K562 (cell line): ENCODE measurements around the gene FUT6. TPM values are rescaled to one million over a fixed set of nuclear protein-coding genes. Genes with fewer than 3 reads are reported as not detected.

Experiments used
- ATAC-seq: fragments of 200-7000 bp; cut with Tn5 transposase; 3 replicates; pipeline ENCODE4 v1.9.1; 2020; ENCODE audit warnings: moderate library complexity
- BruUV-seq: library from RNA; stranded (reverse); fragments of 400-500 nt; replicated peaks from 2 replicates; lab custom pipeline; 2021; lab: Mats Ljungman, UMichigan
- CTCF ChIA-PET: fragments of 300-600 bp; formaldehyde crosslinking; extraction: SDS; loops from one replicate; lab custom pipeline; 2021; ENCODE audit warnings: low intra/inter-chr PET ratio; lab: Yijun Ruan, JAX
- POLR2A ChIA-PET: fragments of 300-600, 350-650 bp; sonication (Branson Sonifier 250); formaldehyde crosslinking; extraction: SDS; loops from one replicate; lab custom pipeline; 2021; ENCODE audit warnings: antibody characterized with exemption, inconsistent platforms; lab: Yijun Ruan, JAX
- DNase-seq, 4 experiments: peaks; one replicate each; pipeline versions ENCODE4 v3.0.0 to v3.0.0-alpha.2; 2011 to 2018; ENCODE audit warnings: low spot score in 3 of 4, mixed read lengths in 3 of 4; ENCODE audit errors: extremely low read depth in 1 of 4
- FAIRE-seq: peaks from 2 replicates; lab custom pipeline; 2011; peaks lifted over from hg19 to GRCh38; lab: Jason Lieb, UNC
- H2AFZ ChIP-seq: 2 replicates; pipeline ENCODE4 v1.6.0; 2011; ENCODE audit warnings: low read depth, low read length, control low read depth, inconsistent platforms
- H3K27ac ChIP-seq: fragments of 200-600 bp; 3 replicates; pipeline ENCODE4 v1.8.0; 2011; ENCODE audit warnings: low read depth, mild to moderate bottlenecking, control low read depth, inconsistent platforms, low read length, moderate library complexity, mixed read lengths; ENCODE audit errors: extremely low read depth
- H3K27me3 ChIP-seq, 2 experiments: fragments of 300-600 bp in 1 of 2; 2 replicates in 1 of 2; 3 replicates in 1 of 2; pipeline versions ENCODE4 v1.6.0 to v1.8.0; 2011; ENCODE audit warnings: inconsistent platforms in 2 of 2, low read length in 2 of 2, mild to moderate bottlenecking in 1 of 2, mixed read lengths in 1 of 2, moderate library complexity in 1 of 2; ENCODE audit not compliant: control insufficient read depth in 2 of 2, insufficient read depth in 2 of 2
- H3K36me3 ChIP-seq: fragments of 300-600 bp; 3 replicates; pipeline ENCODE4 v1.8.0; 2011; ENCODE audit warnings: mild to moderate bottlenecking, low read length, inconsistent platforms; ENCODE audit not compliant: control insufficient read depth, insufficient read depth
- H3K4me1 ChIP-seq, 2 experiments: fragments of 200-600 bp in 1 of 2; replicated peaks in 1 of 2; 2 replicates in 1 of 2; 3 replicates in 1 of 2; pipeline versions ENCODE4 v1.5.1 to v1.8.0; 2011; ENCODE audit warnings: inconsistent platforms in 2 of 2, low read length in 2 of 2, mild to moderate bottlenecking in 1 of 2, mixed read lengths in 1 of 2, moderate library complexity in 1 of 2; ENCODE audit not compliant: control insufficient read depth in 2 of 2, insufficient read depth in 2 of 2
- H3K4me2 ChIP-seq: 2 replicates; pipeline ENCODE4 v1.6.1; 2011; ENCODE audit warnings: low read length, control low read depth, inconsistent platforms, mixed read lengths; ENCODE audit not compliant: insufficient read depth
- H3K4me3 ChIP-seq: fragments of 200-600 bp; sonication (generic), shearing (Covaris generic); 2 replicates; pipeline ENCODE4 v1.5.1; 2016; ENCODE audit warnings: control low read depth, inconsistent platforms
- H3K79me2 ChIP-seq: fragments of 200-600 bp; 3 replicates; pipeline ENCODE4 v1.8.0; 2011; ENCODE audit warnings: low read length, inconsistent platforms; ENCODE audit not compliant: control insufficient read depth, insufficient read depth
- H3K9ac ChIP-seq, 2 experiments: 2 replicates each; pipeline versions ENCODE4 v1.6.0 to v1.6.1; 2011; ENCODE audit warnings: low read depth in 2 of 2, low read length in 2 of 2, control low read depth in 1 of 2, inconsistent platforms in 1 of 2, mild to moderate bottlenecking in 1 of 2, mixed read lengths in 1 of 2; ENCODE audit not compliant: insufficient read depth in 1 of 2
- H3K9me1 ChIP-seq: one replicate; pipeline ENCODE4 v1.6.0; 2011; ENCODE audit warnings: inconsistent platforms, mild to moderate bottlenecking, low read length, moderate library complexity; ENCODE audit not compliant: control insufficient read depth, insufficient read depth
- H3K9me3 ChIP-seq: replicated peaks from 2 replicates; pipeline ENCODE4 v1.5.1; 2011; ENCODE audit warnings: low read depth, low read length, inconsistent platforms; ENCODE audit not compliant: control insufficient read depth, insufficient read depth
- H4K20me1 ChIP-seq: replicated peaks from 2 replicates; pipeline ENCODE4 v1.6.1; 2011; ENCODE audit warnings: low read length, inconsistent platforms, mixed read lengths; ENCODE audit not compliant: control insufficient read depth, insufficient read depth
- DIDO1 ChIP-seq: fragments of 450-650 bp; IDR thresholded peaks from 2 replicates; pipeline ENCODE4 v1.6.1; 2016; ENCODE audit warnings: low read depth, missing biosample characterization, missing genetic modification characterization
- FOXJ2 ChIP-seq: fragments of 200-800 bp; sonication (Bioruptor generic); IDR thresholded peaks from 2 replicates; pipeline ENCODE4 v1.6.1; 2016; ENCODE audit warnings: missing genetic modification characterization, missing compliant biosample characterization
- RREB1 ChIP-seq: fragments of 250-450 bp; sonication (Bioruptor Pico); IDR thresholded peaks from 2 replicates; pipeline ENCODE4 v1.4.0; 2020
- SIRT6 ChIP-seq: IDR thresholded peaks from one replicate; pipeline ENCODE4 v1.6.1; 2012; ENCODE audit warnings: low read depth, mild to moderate bottlenecking, control low read depth, inconsistent platforms, low read length, moderate library complexity
- ZNF444 ChIP-seq: fragments of 250-450 bp; sonication (Bioruptor Pico); IDR thresholded peaks from 2 replicates; pipeline ENCODE4 v1.4.0; 2020; ENCODE audit warnings: mild to moderate bottlenecking, moderate library complexity
- ZSCAN32 ChIP-seq: fragments of 450-650 bp; formaldehyde crosslinking; IDR thresholded peaks from 2 replicates; pipeline ENCODE4 v1.4.0; 2020; ENCODE audit warnings: mild to moderate bottlenecking, moderate library complexity
- WGBS: fragments of 100-300 bp; shearing (Covaris generic); methylation state at CpG from one replicate; pipeline ENCODE4 v1.1.6; 2016; ENCODE audit warnings: low coverage, mixed read lengths; ENCODE audit not compliant: insufficient coverage; ENCODE audit errors: missing lambda C conversion rate; 5-methylcytosine and 5-hydroxymethylcytosine counted together
- in situ Hi-C: fragments of 300-500 bp; cut with MboI; formaldehyde crosslinking; loops from 4 replicates; pipeline ENCODE4 v1.15.0; 2018; ENCODE audit warnings: inconsistent platforms, mixed read lengths
- intact Hi-C: fragments of 100-400 bp; cut with micrococcal nuclease; formaldehyde crosslinking; loops from 2 replicates; pipeline ENCODE4 v1.14.2; 2022
- polyA plus RNA-seq, 8 experiments: library from polyadenylated mRNA; depleted of rRNA in 4 of 8; stranded (reverse) in 5 of 8; unstranded in 3 of 8; fragments of >200 nt; fragmentation: Nextera tagmentation in 2 of 8; fragmentation: Illumina TruSeq in 1 of 8; extraction: Ambion mirVana in 2 of 8; extraction: Trizol in 1 of 8; gene quantifications; 2 replicates each; pipeline versions ENCODE4 v1.2.1 to v1.2.3, GENCODE V29; 2011 to 2014; ENCODE audit warnings: inconsistent platforms in 1 of 8, missing spikeins in 1 of 8
- total RNA-seq, 7 experiments: library from RNA; depleted of rRNA in 6 of 7; stranded (reverse); fragments of >200 nt in 6 of 7; fragmentation: Illumina TruSeq in 2 of 7; extraction: Trizol in 2 of 7; gene quantifications; 2 replicates each; pipeline versions ENCODE4 v1.2.1 to v1.2.3, GENCODE V29; 2011 to 2021; ENCODE audit warnings: low replicate concordance in 1 of 7

The FUT6 gene
- total and polyA plus RNA-seq, 9 of the 15 experiments (the other 6 are each of a cell fraction or from before 2014, with no cell fraction given): 0.04 TPM; not detected in 8

GRCh38 chr19:5792224-5792623, 47.3 kb downstream of the FUT6 start:
- H3K9me1 ChIP-seq: no peaks in the 10 kb centered on the region
- H4K20me1 ChIP-seq: 0 out of 2 replicates have a peak, but pooled peaks cover 6% of the 10 kb centered on the region
- intact Hi-C loops (no loop called here), in situ Hi-C loops (no loop called here)
- H3K4me1 ChIP-seq: peaks cover 4 to 39% of the 10 kb centered on the region in 2 experiments; a peak in 3 of 5 replicates
- 96% methylated on average over 13 of the region's 18 CpGs for WGBS
- no peak overlapping the region for H3K27ac ChIP-seq
- no peak overlapping the region for H3K4me2 ChIP-seq
- ATAC-seq: no peak
- no peaks in the 10 kb centered on the region for H3K27me3 ChIP-seq
- DNase-seq: no peak
- no peak for FAIRE-seq
- no peaks in the 10 kb centered on the region for H3K9me3 ChIP-seq
- H2AFZ ChIP-seq: no peak overlapping the region
- peaks cover 30% of the 10 kb centered on the region; the same call in 2 of the 3 replicates for H3K36me3 ChIP-seq
- ChIA-PET POLR2A (interaction anchor here (0.6 to 2.1 kb wide), 6 partner anchors 8 to 460 kb away, joined by 3 to 13 read pairs (median 5); partner anchors contain the start of genes CATSPERD, LONP1, SAFB and SAFB2), CTCF (no interaction called here)
- BruUV-seq: no TSS peak
- H3K9ac ChIP-seq: no peak overlapping the region
- no peak overlapping the region for H3K4me3 ChIP-seq
- H3K79me2 ChIP-seq: peaks cover 21% of the 10 kb centered on the region
- no peak for TF ChIP-seq SIRT6
- TF ChIP-seq, all 486 proteins: peak for 0

DNA sequence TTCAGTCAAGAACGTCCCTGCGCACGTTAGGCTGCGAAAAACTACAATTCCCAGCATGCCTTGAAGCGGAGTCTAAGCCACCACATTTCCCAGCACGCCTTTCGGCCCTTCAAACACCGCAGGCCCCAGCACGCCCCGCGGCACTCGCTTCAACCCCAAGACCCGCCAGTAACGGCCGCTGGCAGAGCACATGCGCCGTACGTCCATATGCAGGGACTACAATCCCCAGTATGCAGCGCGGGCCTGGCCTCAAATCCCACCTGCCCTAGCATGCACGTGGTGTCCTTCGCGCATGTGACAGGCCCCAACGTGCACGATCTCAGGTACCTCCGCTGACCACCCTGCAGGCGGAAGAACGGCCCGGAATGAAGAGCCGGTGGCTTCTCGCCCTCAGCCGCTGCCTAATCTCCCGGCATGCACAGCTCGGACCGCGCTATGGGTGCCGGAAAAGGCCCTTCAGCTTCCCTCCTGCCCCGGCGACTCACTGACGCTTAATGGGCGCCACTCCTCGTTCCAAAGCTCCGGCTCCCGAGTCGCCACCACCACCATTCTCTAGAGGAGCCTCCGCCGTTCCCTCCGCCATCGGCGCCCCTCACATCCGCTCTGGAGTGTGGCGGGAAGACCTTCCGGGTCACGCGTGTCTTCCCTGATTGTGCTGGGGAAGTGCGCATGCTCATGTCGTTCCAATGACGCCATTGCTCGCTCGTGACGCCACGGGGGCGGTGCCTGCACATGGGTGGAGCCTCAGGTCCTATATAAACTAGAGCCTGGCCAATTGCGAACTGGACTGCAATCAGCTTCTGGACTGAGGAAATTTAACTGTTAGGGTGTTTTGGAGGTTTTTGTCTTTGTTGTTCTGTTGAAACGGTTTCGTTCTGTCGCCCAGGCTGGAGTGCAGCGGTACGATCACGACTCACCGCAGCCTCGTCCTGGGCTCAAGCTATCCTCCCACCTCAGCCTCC, 48.7 kb downstream of the FUT6 start, which contains the start of gene DUS3L:
Gene DUS3L, minus strand, starts transcription at position 605 of the 962 bp plus-strand sequence. Its CDS starts 22 bp downstream, at position 583.
- CTCF ChIA-PET: interaction anchor here (0.6 kb wide), 1 partner anchor 1671 kb away, joined by 3 read pairs; no protein-coding TSS in a partner anchor
- peaks cover 4 to 42% of the 10 kb centered on the region in 2 experiments; a peak in 3 of 5 replicates for H3K4me1 ChIP-seq
- H3K9me3 ChIP-seq: no peaks in the 10 kb centered on the region
- in situ Hi-C loops: no loop called here
- ATAC-seq (peak; percentile 97), FAIRE-seq (peak; percentile 100), DNase-seq (peak; percentile 95 to 99 (median 98))
- H2AFZ ChIP-seq: peak within 1 kb of the TSS; percentile 96
- H3K79me2 ChIP-seq: peaks cover 21% of the 10 kb centered on the region
- H3K4me3 ChIP-seq: peak within 1 kb of the TSS; percentile 65
- H3K4me2 ChIP-seq: peak within 1 kb of the TSS; percentile 98
- peaks cover 44% of the 10 kb centered on the region for H3K36me3 ChIP-seq
- no peaks in the 10 kb centered on the region for H3K27me3 ChIP-seq
- peak within 1 kb of the TSS; percentile 100 for H3K27ac ChIP-seq
- WGBS: under 1% methylated on average over 72 of the region's 72 CpGs
- 0 out of 2 replicates have a peak, but pooled peaks cover 10% of the 10 kb centered on the region for H4K20me1 ChIP-seq
- intact Hi-C loops: loop anchor here (2.0 kb wide), 2 partner anchors 72 to 100 kb away; partner anchors contain the start of gene RPL36
- H3K9ac ChIP-seq: peak within 1 kb of the TSS; percentile 99
- POLR2A ChIA-PET: interaction anchor here (0.6 to 2.1 kb wide), 35 partner anchors 8 to 207 kb away, joined by 3 to 17 read pairs (median 4); partner anchors contain the start of genes CATSPERD, LONP1, NDUFA11 and RPL36
- no peaks in the 10 kb centered on the region for H3K9me1 ChIP-seq
- TSS peak; percentile 89 for BruUV-seq
- TF ChIP-seq DIDO1 (peak; percentile 79), RREB1 (CRISPR knock-in tag) (peak; percentile 28; the same call in 1 of the 2 replicates), ZSCAN32 (no peak), ZNF444 (no peak), FOXJ2 (tag) (peak; percentile 82)
